SK-N-SH treated with all-trans-retinoic acid at 6 μM for 48 hours (cell line): ENCODE results near the gene SSB.

Source experiments
- ATAC-seq: fragments of 200-7000 bp; cut with Tn5 transposase; 3 replicates; pipeline ENCODE4 v1.9.1; 2020; ENCODE audit warnings: mild to moderate bottlenecking, moderate library complexity
- ARNTL ChIP-seq: fragments of 450-650 bp; formaldehyde crosslinking; IDR thresholded peaks from 2 replicates; pipeline ENCODE4 v1.5.0; 2020; ENCODE audit warnings: low read depth, mild to moderate bottlenecking, moderate library complexity, borderline replicate concordance
- BACH2 ChIP-seq: fragments of 250-450 bp; sonication (Bioruptor Pico); IDR thresholded peaks from 2 replicates; pipeline ENCODE4 v1.9.0; 2021; ENCODE audit warnings: mild to moderate bottlenecking, borderline replicate concordance
- CSDC2 ChIP-seq: fragments of 250-450 bp; sonication (Bioruptor Pico); IDR thresholded peaks from 2 replicates; pipeline ENCODE4 v1.5.0; 2020; ENCODE audit warnings: mild to moderate bottlenecking, moderate library complexity
- GLIS3 ChIP-seq: fragments of 250-450 bp; sonication (Bioruptor Pico); IDR thresholded peaks from 2 replicates; pipeline ENCODE4 v1.5.0; 2020; ENCODE audit warnings: mild to moderate bottlenecking, moderate library complexity
- ISL1 ChIP-seq: fragments of 250-450 bp; sonication (Bioruptor Pico); IDR thresholded peaks from 2 replicates; pipeline ENCODE4 v2.1.2; 2022; ENCODE audit warnings: mild to moderate bottlenecking, moderate library complexity
- OSR1 ChIP-seq: fragments of 250-450 bp; sonication (Bioruptor Pico); IDR thresholded peaks from 2 replicates; pipeline ENCODE4 v1.8.0; 2022; ENCODE audit warnings: moderate library complexity, mild to moderate bottlenecking, inconsistent platforms
- PPARA ChIP-seq: fragments of 250-450 bp; sonication (Bioruptor Pico); IDR thresholded peaks from 2 replicates; pipeline ENCODE4 v1.5.0; 2020; ENCODE audit warnings: mild to moderate bottlenecking, borderline replicate concordance
- RARB ChIP-seq: fragments of 250-450 bp; sonication (Bioruptor Pico); IDR thresholded peaks from 2 replicates; pipeline ENCODE4 v1.8.0; 2021; ENCODE audit warnings: mild to moderate bottlenecking, moderate library complexity
- SNAI2 ChIP-seq: fragments of 250-450 bp; sonication (Bioruptor Pico); IDR thresholded peaks from 2 replicates; pipeline ENCODE4 v1.5.0; 2020; ENCODE audit warnings: mild to moderate bottlenecking, moderate library complexity
- TCF4 ChIP-seq: fragments of 250-450 bp; sonication (Bioruptor Pico); IDR thresholded peaks from 2 replicates; pipeline ENCODE4 v1.8.0; 2021; ENCODE audit warnings: mild to moderate bottlenecking, moderate library complexity, borderline replicate concordance
- TOX ChIP-seq: fragments of 250-450 bp; sonication (Bioruptor Pico); IDR thresholded peaks from 2 replicates; pipeline ENCODE4 v1.8.0; 2021; ENCODE audit warnings: mild to moderate bottlenecking, moderate library complexity, borderline replicate concordance
- ZFP30 ChIP-seq: fragments of 450-650 bp; formaldehyde crosslinking; IDR thresholded peaks from 2 replicates; pipeline ENCODE4 v1.5.0; 2022; ENCODE audit warnings: mild to moderate bottlenecking, moderate library complexity
- ZNF565 ChIP-seq: fragments of 450-650 bp; formaldehyde crosslinking; conservative IDR thresholded peaks from 2 replicates; pipeline ENCODE4 v1.5.0; 2020; ENCODE audit warnings: low read depth, mild to moderate bottlenecking, moderate library complexity
- ZNF70 ChIP-seq: fragments of 450-650 bp; formaldehyde crosslinking; IDR thresholded peaks from 2 replicates; pipeline ENCODE4 v1.5.0; 2020; ENCODE audit warnings: mild to moderate bottlenecking, moderate library complexity
- ZNF8 ChIP-seq: fragments of 450-650 bp; formaldehyde crosslinking; IDR thresholded peaks from 2 replicates; pipeline ENCODE4 v1.5.0; 2020; ENCODE audit warnings: mild to moderate bottlenecking, moderate library complexity
- TF ChIP-seq, protein P1 (sequence below): fragments of 250-450 bp; sonication (Bioruptor Pico); IDR thresholded peaks from 2 replicates; pipeline ENCODE4 v1.5.1; 2020; ENCODE audit warnings: low read depth, mild to moderate bottlenecking, moderate library complexity
- TF ChIP-seq, protein P2 (sequence below): fragments of 250-450 bp; sonication (Bioruptor Pico); IDR thresholded peaks from 2 replicates; pipeline ENCODE4 v1.5.0; 2020; ENCODE audit warnings: mild to moderate bottlenecking, moderate library complexity
- TF ChIP-seq, protein P3 (sequence below): fragments of 250-450 bp; sonication (Bioruptor Pico); IDR thresholded peaks from 2 replicates; pipeline ENCODE4 v1.5.1; 2021; ENCODE audit warnings: mild to moderate bottlenecking, moderate library complexity
- TF ChIP-seq, protein P4 (sequence below): fragments of 250-450 bp; sonication (Bioruptor Pico); IDR thresholded peaks from 2 replicates; pipeline ENCODE4 v1.8.0; 2021; ENCODE audit warnings: low read depth, mild to moderate bottlenecking, moderate library complexity, borderline replicate concordance
- TF ChIP-seq, protein P5 (sequence below): fragments of 250-450 bp; sonication (Bioruptor Pico); IDR thresholded peaks from 2 replicates; pipeline ENCODE4 v1.8.0; 2020; ENCODE audit warnings: mild to moderate bottlenecking, moderate library complexity, borderline replicate concordance

SSB gene

DNA sequence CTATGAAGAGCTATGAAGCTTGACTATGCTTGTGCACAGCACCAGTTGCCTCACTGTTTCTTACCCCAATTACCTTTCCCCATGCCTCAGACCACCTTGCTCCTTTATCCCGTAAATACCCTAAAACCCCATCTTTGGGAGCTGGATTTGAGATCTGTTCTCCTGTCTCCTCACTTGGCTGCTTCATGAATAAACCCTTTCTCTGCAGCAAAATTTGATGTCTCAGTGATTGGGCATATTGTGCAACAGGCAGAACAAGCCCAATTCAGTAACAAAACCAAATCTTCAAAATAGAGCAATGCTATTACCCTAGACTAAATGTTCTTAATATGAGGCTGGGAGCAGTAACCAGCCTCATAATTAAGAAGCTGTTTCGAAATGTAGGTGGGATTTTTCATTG lies 3.5 kb upstream of the SSB start (continued):
- TF ChIP-seq, protein P1, sequence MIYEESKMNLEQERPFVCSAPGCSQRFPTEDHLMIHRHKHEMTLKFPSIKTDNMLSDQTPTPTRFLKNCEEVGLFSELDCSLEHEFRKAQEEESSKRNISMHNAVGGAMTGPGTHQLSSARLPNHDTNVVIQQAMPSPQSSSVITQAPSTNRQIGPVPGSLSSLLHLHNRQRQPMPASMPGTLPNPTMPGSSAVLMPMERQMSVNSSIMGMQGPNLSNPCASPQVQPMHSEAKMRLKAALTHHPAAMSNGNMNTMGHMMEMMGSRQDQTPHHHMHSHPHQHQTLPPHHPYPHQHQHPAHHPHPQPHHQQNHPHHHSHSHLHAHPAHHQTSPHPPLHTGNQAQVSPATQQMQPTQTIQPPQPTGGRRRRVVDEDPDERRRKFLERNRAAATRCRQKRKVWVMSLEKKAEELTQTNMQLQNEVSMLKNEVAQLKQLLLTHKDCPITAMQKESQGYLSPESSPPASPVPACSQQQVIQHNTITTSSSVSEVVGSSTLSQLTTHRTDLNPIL = no peak
- TF ChIP-seq PPARA (CRISPR knock-in tag) (no peak), ZFP30 (CRISPR knock-in tag) (no peak), GLIS3 (CRISPR knock-in tag) (no peak), ARNTL (CRISPR knock-in tag) (no peak), ZNF565 (CRISPR knock-in tag) (no peak), ZNF8 (CRISPR knock-in tag) (no peak)

- TF ChIP-seq ZNF70 (CRISPR knock-in tag) (no peak), OSR1 (no peak)
- TF ChIP-seq, all 23 proteins: peak for 0
- ATAC-seq = no peak
Measured at GRCh38 chr2:169796441-169796840, 2.2 kb upstream of the SSB start.

DNA sequence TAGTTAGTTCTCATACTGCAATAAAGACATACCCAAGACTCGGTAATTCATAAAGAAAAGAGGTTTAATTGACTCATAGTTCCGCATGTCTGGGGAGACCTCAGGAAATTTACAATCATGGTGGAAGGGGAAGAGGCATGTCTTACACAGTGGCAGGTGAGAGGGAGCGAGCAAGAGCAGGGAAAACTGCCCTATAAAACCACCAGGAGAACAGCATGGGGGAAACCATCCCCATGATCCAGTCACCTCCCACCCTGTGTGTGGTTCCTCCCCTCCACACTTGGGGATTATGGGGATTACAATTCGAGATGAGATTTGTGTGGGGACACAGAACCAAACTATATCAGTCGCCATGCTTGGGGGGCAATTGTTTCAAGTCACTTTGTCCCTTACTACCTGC lies 1.1 kb upstream of the SSB start:
- TF ChIP-seq ZFP30 (CRISPR knock-in tag) = no peak
- no peak for TF ChIP-seq ZNF565 (CRISPR knock-in tag)
- no peak for TF ChIP-seq ARNTL (CRISPR knock-in tag)
- no peak for TF ChIP-seq BACH2 (CRISPR knock-in tag)
- TF ChIP-seq, protein P2, sequence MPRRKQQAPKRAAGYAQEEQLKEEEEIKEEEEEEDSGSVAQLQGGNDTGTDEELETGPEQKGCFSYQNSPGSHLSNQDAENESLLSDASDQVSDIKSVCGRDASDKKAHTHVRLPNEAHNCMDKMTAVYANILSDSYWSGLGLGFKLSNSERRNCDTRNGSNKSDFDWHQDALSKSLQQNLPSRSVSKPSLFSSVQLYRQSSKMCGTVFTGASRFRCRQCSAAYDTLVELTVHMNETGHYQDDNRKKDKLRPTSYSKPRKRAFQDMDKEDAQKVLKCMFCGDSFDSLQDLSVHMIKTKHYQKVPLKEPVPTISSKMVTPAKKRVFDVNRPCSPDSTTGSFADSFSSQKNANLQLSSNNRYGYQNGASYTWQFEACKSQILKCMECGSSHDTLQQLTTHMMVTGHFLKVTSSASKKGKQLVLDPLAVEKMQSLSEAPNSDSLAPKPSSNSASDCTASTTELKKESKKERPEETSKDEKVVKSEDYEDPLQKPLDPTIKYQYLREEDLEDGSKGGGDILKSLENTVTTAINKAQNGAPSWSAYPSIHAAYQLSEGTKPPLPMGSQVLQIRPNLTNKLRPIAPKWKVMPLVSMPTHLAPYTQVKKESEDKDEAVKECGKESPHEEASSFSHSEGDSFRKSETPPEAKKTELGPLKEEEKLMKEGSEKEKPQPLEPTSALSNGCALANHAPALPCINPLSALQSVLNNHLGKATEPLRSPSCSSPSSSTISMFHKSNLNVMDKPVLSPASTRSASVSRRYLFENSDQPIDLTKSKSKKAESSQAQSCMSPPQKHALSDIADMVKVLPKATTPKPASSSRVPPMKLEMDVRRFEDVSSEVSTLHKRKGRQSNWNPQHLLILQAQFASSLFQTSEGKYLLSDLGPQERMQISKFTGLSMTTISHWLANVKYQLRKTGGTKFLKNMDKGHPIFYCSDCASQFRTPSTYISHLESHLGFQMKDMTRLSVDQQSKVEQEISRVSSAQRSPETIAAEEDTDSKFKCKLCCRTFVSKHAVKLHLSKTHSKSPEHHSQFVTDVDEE (CRISPR knock-in tag) = no peak
- no peak for TF ChIP-seq ISL1 (CRISPR knock-in tag)
- TF ChIP-seq RARB = no peak
- no peak for TF ChIP-seq ZNF70 (CRISPR knock-in tag)
- TF ChIP-seq ZNF8 (CRISPR knock-in tag) = no peak
- TF ChIP-seq TOX = no peak
- TF ChIP-seq, protein P3, sequence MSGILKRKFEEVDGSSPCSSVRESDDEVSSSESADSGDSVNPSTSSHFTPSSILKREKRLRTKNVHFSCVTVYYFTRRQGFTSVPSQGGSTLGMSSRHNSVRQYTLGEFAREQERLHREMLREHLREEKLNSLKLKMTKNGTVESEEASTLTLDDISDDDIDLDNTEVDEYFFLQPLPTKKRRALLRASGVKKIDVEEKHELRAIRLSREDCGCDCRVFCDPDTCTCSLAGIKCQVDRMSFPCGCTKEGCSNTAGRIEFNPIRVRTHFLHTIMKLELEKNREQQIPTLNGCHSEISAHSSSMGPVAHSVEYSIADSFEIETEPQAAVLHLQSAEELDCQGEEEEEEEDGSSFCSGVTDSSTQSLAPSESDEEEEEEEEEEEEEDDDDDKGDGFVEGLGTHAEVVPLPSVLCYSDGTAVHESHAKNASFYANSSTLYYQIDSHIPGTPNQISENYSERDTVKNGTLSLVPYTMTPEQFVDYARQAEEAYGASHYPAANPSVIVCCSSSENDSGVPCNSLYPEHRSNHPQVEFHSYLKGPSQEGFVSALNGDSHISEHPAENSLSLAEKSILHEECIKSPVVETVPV (CRISPR knock-in tag) = no peak
- no peak for TF ChIP-seq CSDC2 (CRISPR knock-in tag)
- no peak for TF ChIP-seq SNAI2 (CRISPR knock-in tag)
- no peak for TF ChIP-seq OSR1
- ATAC-seq = no peak

GRCh38 chr2:169798397-169798717 lies 314 bp upstream of the SSB start:
- TF ChIP-seq TOX (no peak), OSR1 (no peak), RARB (no peak), CSDC2 (CRISPR knock-in tag) (no peak), ZNF565 (CRISPR knock-in tag) (no peak), ZNF8 (CRISPR knock-in tag) (no peak)
- TF ChIP-seq, protein P4, sequence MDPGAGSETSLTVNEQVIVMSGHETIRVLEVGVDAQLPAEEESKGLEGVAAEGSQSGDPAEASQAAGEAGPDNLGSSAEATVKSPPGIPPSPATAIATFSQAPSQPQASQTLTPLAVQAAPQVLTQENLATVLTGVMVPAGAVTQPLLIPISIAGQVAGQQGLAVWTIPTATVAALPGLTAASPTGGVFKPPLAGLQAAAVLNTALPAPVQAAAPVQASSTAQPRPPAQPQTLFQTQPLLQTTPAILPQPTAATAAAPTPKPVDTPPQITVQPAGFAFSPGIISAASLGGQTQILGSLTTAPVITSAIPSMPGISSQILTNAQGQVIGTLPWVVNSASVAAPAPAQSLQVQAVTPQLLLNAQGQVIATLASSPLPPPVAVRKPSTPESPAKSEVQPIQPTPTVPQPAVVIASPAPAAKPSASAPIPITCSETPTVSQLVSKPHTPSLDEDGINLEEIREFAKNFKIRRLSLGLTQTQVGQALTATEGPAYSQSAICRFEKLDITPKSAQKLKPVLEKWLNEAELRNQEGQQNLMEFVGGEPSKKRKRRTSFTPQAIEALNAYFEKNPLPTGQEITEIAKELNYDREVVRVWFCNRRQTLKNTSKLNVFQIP = no peak
- ATAC-seq = no peak

DNA sequence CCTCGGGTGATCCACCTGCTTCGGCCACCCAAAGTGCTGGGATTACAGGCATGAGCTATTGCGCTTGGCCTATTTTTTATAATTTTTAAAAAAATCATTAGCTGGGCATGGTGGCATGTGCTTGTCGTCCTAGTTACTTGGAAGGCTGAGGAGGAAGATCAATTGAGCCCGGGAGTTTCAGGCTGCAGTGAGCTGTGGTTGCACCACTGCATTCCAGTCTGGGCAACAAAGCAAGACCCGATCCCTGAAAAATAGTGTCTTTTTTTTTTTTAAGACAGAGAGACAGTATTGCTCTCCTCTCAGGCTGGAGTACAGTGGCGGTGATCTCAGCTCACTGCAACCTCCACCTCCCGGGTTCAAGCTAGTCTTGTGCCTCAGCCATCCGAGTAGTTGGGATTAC lies 4.8 kb downstream of the SSB start:
- TF ChIP-seq ISL1 (CRISPR knock-in tag) = no peak
- no peak for TF ChIP-seq ZFP30 (CRISPR knock-in tag)
- TF ChIP-seq TCF4 (CRISPR knock-in tag) = no peak
- no peak for TF ChIP-seq TOX
- TF ChIP-seq BACH2 (CRISPR knock-in tag) = no peak
- TF ChIP-seq, protein P5, sequence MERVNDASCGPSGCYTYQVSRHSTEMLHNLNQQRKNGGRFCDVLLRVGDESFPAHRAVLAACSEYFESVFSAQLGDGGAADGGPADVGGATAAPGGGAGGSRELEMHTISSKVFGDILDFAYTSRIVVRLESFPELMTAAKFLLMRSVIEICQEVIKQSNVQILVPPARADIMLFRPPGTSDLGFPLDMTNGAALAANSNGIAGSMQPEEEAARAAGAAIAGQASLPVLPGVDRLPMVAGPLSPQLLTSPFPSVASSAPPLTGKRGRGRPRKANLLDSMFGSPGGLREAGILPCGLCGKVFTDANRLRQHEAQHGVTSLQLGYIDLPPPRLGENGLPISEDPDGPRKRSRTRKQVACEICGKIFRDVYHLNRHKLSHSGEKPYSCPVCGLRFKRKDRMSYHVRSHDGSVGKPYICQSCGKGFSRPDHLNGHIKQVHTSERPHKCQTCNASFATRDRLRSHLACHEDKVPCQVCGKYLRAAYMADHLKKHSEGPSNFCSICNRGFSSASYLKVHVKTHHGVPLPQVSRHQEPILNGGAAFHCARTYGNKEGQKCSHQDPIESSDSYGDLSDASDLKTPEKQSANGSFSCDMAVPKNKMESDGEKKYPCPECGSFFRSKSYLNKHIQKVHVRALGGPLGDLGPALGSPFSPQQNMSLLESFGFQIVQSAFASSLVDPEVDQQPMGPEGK (CRISPR knock-in tag) = no peak
- no peak for TF ChIP-seq ARNTL (CRISPR knock-in tag)
- no peak for TF ChIP-seq CSDC2 (CRISPR knock-in tag)
- TF ChIP-seq, protein P2 (CRISPR knock-in tag) = no peak
- no peak for TF ChIP-seq ZNF565 (CRISPR knock-in tag)
- no peak for TF ChIP-seq PPARA (CRISPR knock-in tag)
- no peak for ATAC-seq
